Measurements from ENCODE around the gene GALNS. TPM values are rescaled to one million over a fixed set of nuclear protein-coding genes. Genes with fewer than 3 reads are reported as not detected.

The GALNS gene
- total and polyA plus RNA-seq, 4 donors = 9.3 to 44.1 (median 28.9) TPM

GRCh38 chr16:88815227-88815626, 41.5 kb downstream of the GALNS start:
- Histone ChIP-seq H3K36me3 (ENCODE audit: control insufficient read depth in 1 of 2, insufficient read depth in 2 of 2, low read length in 1 of 2) (no peaks in the 10 kb centered on the region), H3K4me3 (ENCODE audit: low read length in 2 of 2) (no peak overlapping the region), H3K4me1 (ENCODE audit: control insufficient read depth in 1 of 2, insufficient read depth in 2 of 2, low read length in 2 of 2) (no peaks in the 10 kb centered on the region), H3K9me3 (ENCODE audit: control insufficient read depth, low read length) (no peaks in the 10 kb centered on the region), H3K27me3 (ENCODE audit: control insufficient read depth in 1 of 2, insufficient read depth in 2 of 2, low read length in 1 of 2) (no peaks in the 10 kb centered on the region), H3K27ac (ENCODE audit: low read depth in 1 of 2, low read length in 2 of 2) (no peak overlapping the region)
- ATAC-seq (ENCODE audit: low FRiP score) = no peak
- no peak for DNase-seq
- WGBS, 2 donors = 82 to 88% methylated on average over 10 of the region's 10 CpGs
- intact Hi-C loops (cut with DNase I) = no loop called here

- ATAC-seq (ENCODE audit: low FRiP score) (no peak), DNase-seq (no peak)
- H3K36me3 ChIP-seq (ENCODE audit: control insufficient read depth in 1 of 2, insufficient read depth in 2 of 2, low read length in 1 of 2) = no peaks in the 10 kb centered on the region
- intact Hi-C loops (cut with DNase I) = loop anchor here (5.0 kb wide), 2 partner anchors 43 to 403 kb away; partner anchors contain the start of genes GALNS (in 1 of the 2), TRAPPC2L (in 1 of the 2) and ZNF778 (in 1 of the 2)
- WGBS, 2 donors = 88 to 90% methylated on average over 13 of the region's 13 CpGs
- no peaks in the 10 kb centered on the region for H3K4me1 ChIP-seq (ENCODE audit: control insufficient read depth in 1 of 2, insufficient read depth in 2 of 2, low read length in 2 of 2)
- no peaks in the 10 kb centered on the region for H3K9me3 ChIP-seq (ENCODE audit: control insufficient read depth, low read length)
- no peak overlapping the region for H3K27ac ChIP-seq (ENCODE audit: low read depth in 1 of 2, low read length in 2 of 2)
- H3K27me3 ChIP-seq (ENCODE audit: control insufficient read depth in 1 of 2, insufficient read depth in 2 of 2, low read length in 1 of 2) = no peaks in the 10 kb centered on the region
- H3K4me3 ChIP-seq (ENCODE audit: low read length in 2 of 2) = no peak overlapping the region
These were observed 42.6 kb downstream of the GALNS start for GRCh38 chr16:88814144-88814502.

- Histone ChIP-seq H3K27me3 (ENCODE audit: control insufficient read depth in 1 of 2, insufficient read depth in 2 of 2, low read length in 1 of 2) (no peaks in the 10 kb centered on the region), H3K36me3 (ENCODE audit: control insufficient read depth in 1 of 2, insufficient read depth in 2 of 2, low read length in 1 of 2) (no peaks in the 10 kb centered on the region), H3K4me3 (ENCODE audit: low read length in 2 of 2) (no peak overlapping the region), H3K27ac (ENCODE audit: low read depth in 1 of 2, low read length in 2 of 2) (no peak overlapping the region), H3K9me3 (ENCODE audit: control insufficient read depth, low read length) (no peaks in the 10 kb centered on the region), H3K4me1 (ENCODE audit: control insufficient read depth in 1 of 2, insufficient read depth in 2 of 2, low read length in 2 of 2) (no peaks in the 10 kb centered on the region)
- 72 to 77% methylated on average over 26 of the region's 26 CpGs for WGBS, 2 donors
- ATAC-seq (ENCODE audit: low FRiP score) (no peak), DNase-seq (no peak)
- intact Hi-C loops (cut with DNase I) = loop anchor here (5.0 kb wide), 2 partner anchors 44 to 404 kb away; partner anchors contain the start of genes GALNS (in 1 of the 2), TRAPPC2L (in 1 of the 2) and ZNF778 (in 1 of the 2)
These were observed 43.2 kb downstream of the GALNS start for GRCh38 chr16:88813269-88814143.

GRCh38 chr16:88812513-88813268, 44.1 kb downstream of the GALNS start:
- no peaks in the 10 kb centered on the region for H3K9me3 ChIP-seq (ENCODE audit: control insufficient read depth, low read length)
- no peaks in the 10 kb centered on the region for H3K36me3 ChIP-seq (ENCODE audit: control insufficient read depth in 1 of 2, insufficient read depth in 2 of 2, low read length in 1 of 2)
- peak overlapping the region; percentile 44 to 47 for H3K4me3 ChIP-seq (ENCODE audit: low read length in 2 of 2)
- H3K4me1 ChIP-seq (ENCODE audit: control insufficient read depth in 1 of 2, insufficient read depth in 2 of 2, low read length in 2 of 2) = no peaks in the 10 kb centered on the region
- WGBS, 2 donors = 52 to 56% methylated on average over 31 to 37 of the region's 37 CpGs
- peak overlapping the region in 1 of 2 donors; percentile 81 for H3K27ac ChIP-seq (ENCODE audit: low read depth in 1 of 2, low read length in 2 of 2)
- no peaks in the 10 kb centered on the region for H3K27me3 ChIP-seq (ENCODE audit: control insufficient read depth in 1 of 2, insufficient read depth in 2 of 2, low read length in 1 of 2)
- DNase-seq = peak in 1 of 2 donors; percentile 74
- peak; percentile 0 for ATAC-seq (ENCODE audit: low FRiP score)
- intact Hi-C loops (cut with DNase I) = loop anchor here (1.0 to 5.0 kb wide), 3 partner anchors 45 to 405 kb away; partner anchors contain the start of genes TRAPPC2L (in 2 of the 2), GALNS (in 1 of the 2) and ZNF778 (in 1 of the 2)

- intact Hi-C loops (cut with DNase I) = loop anchor here (1.0 to 5.0 kb wide), 3 partner anchors 45 to 405 kb away; partner anchors contain the start of genes TRAPPC2L (in 2 of the 2), GALNS (in 1 of the 2) and ZNF778 (in 1 of the 2)
- H3K4me1 ChIP-seq (ENCODE audit: control insufficient read depth in 1 of 2, insufficient read depth in 2 of 2, low read length in 2 of 2) = no peaks in the 10 kb centered on the region
- no peaks in the 10 kb centered on the region for H3K36me3 ChIP-seq (ENCODE audit: control insufficient read depth in 1 of 2, insufficient read depth in 2 of 2, low read length in 1 of 2)
- no peaks in the 10 kb centered on the region for H3K9me3 ChIP-seq (ENCODE audit: control insufficient read depth, low read length)
- peak within 1 kb of the TSS; percentile 47 to 55 for H3K4me3 ChIP-seq (ENCODE audit: low read length in 2 of 2)
- H3K27ac ChIP-seq (ENCODE audit: low read depth in 1 of 2, low read length in 2 of 2) = peak within 1 kb of the TSS; percentile 64 to 81
- ATAC-seq (ENCODE audit: low FRiP score) (peak; percentile 95), DNase-seq (peak; percentile 96 to 99)
- WGBS, 2 donors = 0% methylated on average over 38 to 84 of the region's 84 CpGs
- H3K27me3 ChIP-seq (ENCODE audit: control insufficient read depth in 1 of 2, insufficient read depth in 2 of 2, low read length in 1 of 2) = no peaks in the 10 kb centered on the region
These were observed 44.8 kb downstream of the GALNS start, which contains the start of gene APRT for GRCh38 chr16:88811769-88812512. TSS of gene APRT (minus strand) at chr16:88811928. CDS start at chr16:88811899, 29 bp downstream.

- H3K36me3 ChIP-seq (ENCODE audit: control insufficient read depth in 1 of 2, insufficient read depth in 2 of 2, low read length in 1 of 2) = no peaks in the 10 kb centered on the region
- intact Hi-C loops (cut with DNase I) = loop anchor here (5.0 kb wide), 2 partner anchors 46 to 406 kb away; partner anchors contain the start of genes GALNS (in 1 of the 2), TRAPPC2L (in 1 of the 2) and ZNF778 (in 1 of the 2)
- DNase-seq (peak; percentile 88 to 94), ATAC-seq (ENCODE audit: low FRiP score) (peak; percentile 90)
- peak overlapping the region; percentile 64 for H3K27ac ChIP-seq (ENCODE audit: low read depth in 1 of 2, low read length in 2 of 2)
- no peaks in the 10 kb centered on the region for H3K27me3 ChIP-seq (ENCODE audit: control insufficient read depth in 1 of 2, insufficient read depth in 2 of 2, low read length in 1 of 2)
- whole genome bisulfite sequencing, 2 donors = 1% methylated on average over 54 to 65 of the region's 65 CpGs
- H3K4me3 ChIP-seq (ENCODE audit: low read length in 2 of 2) = peak overlapping the region; percentile 41 to 55
- no peaks in the 10 kb centered on the region for H3K9me3 ChIP-seq (ENCODE audit: control insufficient read depth, low read length)
- H3K4me1 ChIP-seq (ENCODE audit: control insufficient read depth in 1 of 2, insufficient read depth in 2 of 2, low read length in 2 of 2) = no peaks in the 10 kb centered on the region
These were observed 45.6 kb downstream of the GALNS start for GRCh38 chr16:88810912-88811768.

GRCh38 chr16:88810166-88810911, 46.4 kb downstream of the GALNS start:
- Histone ChIP-seq H3K4me3 (ENCODE audit: low read length in 2 of 2) (no peak overlapping the region), H3K36me3 (ENCODE audit: control insufficient read depth in 1 of 2, insufficient read depth in 2 of 2, low read length in 1 of 2) (no peaks in the 10 kb centered on the region), H3K27ac (ENCODE audit: low read depth in 1 of 2, low read length in 2 of 2) (peak overlapping the region in 1 of 2 donors; percentile 4), H3K27me3 (ENCODE audit: control insufficient read depth in 1 of 2, insufficient read depth in 2 of 2, low read length in 1 of 2) (no peaks in the 10 kb centered on the region), H3K4me1 (ENCODE audit: control insufficient read depth in 1 of 2, insufficient read depth in 2 of 2, low read length in 2 of 2) (no peaks in the 10 kb centered on the region), H3K9me3 (ENCODE audit: control insufficient read depth, low read length) (no peaks in the 10 kb centered on the region)
- ATAC-seq (ENCODE audit: low FRiP score) (no peak), DNase-seq (no peak)
- intact Hi-C loops (cut with DNase I) = loop anchor here (5.0 kb wide), 2 partner anchors 47 to 407 kb away; partner anchors contain the start of genes GALNS (in 1 of the 2), TRAPPC2L (in 1 of the 2) and ZNF778 (in 1 of the 2)
- WGBS, 2 donors = 21 to 25% methylated on average over 12 of the region's 12 CpGs
